ENCODE measurements around the gene PYGO2. TPM values are rescaled to one million over a fixed set of nuclear protein-coding genes. Genes with fewer than 3 reads are reported as not detected.

The PYGO2 gene
- total and polyA plus RNA-seq, 2 of the 8 experiments (the other 6 are each of a cell fraction or from before 2014, with no cell fraction given) = 31.0 to 31.6 TPM

- Histone ChIP-seq H3K14ac (ENCODE audit: insufficient read length) (no peak within 1 kb of the TSS), H4K8ac (ENCODE audit: extremely low read depth, insufficient read depth, low read length) (peak within 1 kb of the TSS; percentile 82; the same call in 1 of the 2 replicates), H3K4me3 (ENCODE audit: extremely low read depth in 1 of 4, insufficient read depth in 2 of 4, low read depth in 3 of 4, low read length in 4 of 4) (peak within 1 kb of the TSS; percentile 87 to 99 (median 96)), H3K79me2 (ENCODE audit: control insufficient read depth in 1 of 2, insufficient read depth in 2 of 2, low read length in 2 of 2) (peaks cover 4 to 58% of the 10 kb centered on the region in 2 experiments), H2AFZ (ENCODE audit: low read length) (no peak within 1 kb of the TSS), H2BK120ac (replicated peaks; ENCODE audit: low read depth, low read length) (peak within 1 kb of the TSS; percentile 4), H3K56ac (replicated peaks; ENCODE audit: insufficient read length, low read depth, low read length) (peak within 1 kb of the TSS; percentile 43), H3K27me3 (replicated peaks in 1 of 4; ENCODE audit: control insufficient read depth in 3 of 4, extremely low read depth in 1 of 4, insufficient read depth in 3 of 4, low read length in 3 of 4) (no peaks in the 10 kb centered on the region), H3K79me1 (ENCODE audit: low read depth, low read length) (peaks cover 3% of the 10 kb centered on the region; the same call in 1 of the 2 replicates), H3K4me1 (replicated peaks in 1 of 4; ENCODE audit: control insufficient read depth in 3 of 4, insufficient read depth in 4 of 4, low read length in 3 of 4) (peaks cover 0 to 6% (median 2%) of the 10 kb centered on the region in 4 experiments; a peak in 3 of 7 replicates), H3K27ac (ENCODE audit: low read depth, low read length) (peak within 1 kb of the TSS; percentile 88), H3K36me3 (ENCODE audit: control insufficient read depth in 2 of 4, insufficient read depth in 4 of 4, low read length in 3 of 4) (peaks cover 14 to 37% (median 26%) of the 10 kb centered on the region in 4 experiments), H3K4ac (replicated peaks; ENCODE audit: insufficient read length, low read depth, low read length) (peak within 1 kb of the TSS; percentile 93), H3K9me3 (ENCODE audit: insufficient read depth in 2 of 2, low read depth in 1 of 2, low read length in 1 of 2) (no peaks in the 10 kb centered on the region), H2BK20ac (ENCODE audit: low read length) (no peak within 1 kb of the TSS), H3K9ac (replicated peaks in 1 of 4; ENCODE audit: extremely low read depth in 1 of 4, low read depth in 3 of 4, low read length in 3 of 4) (peak within 1 kb of the TSS; percentile 78 to 97 (median 88)), H2BK5ac (ENCODE audit: low read depth, low read length) (peak within 1 kb of the TSS; percentile 86), H3K23ac (ENCODE audit: insufficient read length) (no peak within 1 kb of the TSS), H4K20me1 (replicated peaks in 1 of 2; ENCODE audit: control insufficient read depth in 1 of 2, insufficient read depth in 2 of 2, low read length in 2 of 2) (peaks cover 6 to 8% of the 10 kb centered on the region in 2 experiments), H2AK5ac (ENCODE audit: low read depth, low read length) (peak within 1 kb of the TSS; percentile 44), H4K91ac (replicated peaks; ENCODE audit: insufficient read length, low read length) (peak within 1 kb of the TSS; percentile 58), H3K4me2 (ENCODE audit: insufficient read depth in 1 of 2, low read depth in 2 of 2, low read length in 2 of 2) (peak within 1 kb of the TSS; percentile 86 to 93), H2BK12ac (ENCODE audit: low read depth, low read length) (peak within 1 kb of the TSS; percentile 51), H2BK15ac (ENCODE audit: low read length) (no peak within 1 kb of the TSS; the same call in 1 of the 2 replicates), H3K23me2 (ENCODE audit: low read depth, low read length) (peaks cover 5% of the 10 kb centered on the region), H3K18ac (ENCODE audit: extremely low read depth, low read length) (peak within 1 kb of the TSS; percentile 34), H4K5ac (ENCODE audit: insufficient read length, low read depth, low read length) (peak within 1 kb of the TSS; percentile 7)
- FAIRE-seq = peak; percentile 86
- 1% methylated on average over 26 of the region's 26 CpGs; no CpG with 5 or more reads in 1 of the 2 experiments for whole genome bisulfite sequencing, 2 experiments (ENCODE audit: extremely low coverage in 1 of 2, insufficient coverage in 1 of 2, insufficient read length in 1 of 2, insufficient replicate concordance in 2 of 2, low coverage in 1 of 2, low lambda C conversion rate in 2 of 2, missing lambda C conversion rate in 1 of 2)
- DNase-seq (ENCODE audit: low read depth in 1 of 2, low spot score in 2 of 2) = peak; percentile 93 to 98
- POLR2A ChIA-PET (ENCODE audit: partially characterized antibody) = interaction anchor here (0.7 to 42.8 kb wide), 13 partner anchors 11 to 211 kb away, joined by 3 to 702 read pairs (median 6); partner anchors contain the start of genes CKS1B, EFNA4, LENEP and PBXIP1
- CTCF ChIA-PET (ENCODE audit: partially characterized antibody) = interaction anchor here (0.6 to 20.6 kb wide), 19 partner anchors 9 to 772 kb away, joined by 3 to 334 read pairs (median 4); partner anchors contain the start of genes LENEP, PBXIP1 and SHC1
- TF ChIP-seq TEAD4 (IDR thresholded peaks at IDR 0.05; ENCODE audit: low read depth, low read length) = no peak
- no peak for TF ChIP-seq NRF1 (IDR thresholded peaks at IDR 0.05; ENCODE audit: low read depth, low read length)
- TF ChIP-seq POU5F1 (IDR thresholded peaks at IDR 0.05; ENCODE audit: low read depth, low read length) = peak; percentile 51; the same call in 1 of the 2 replicates
- peak; percentile 85; the same call in 1 of the 2 replicates for TF ChIP-seq TCF12 (IDR thresholded peaks at IDR 0.05; ENCODE audit: low read depth, low read length)
- peak; percentile 97 for TF ChIP-seq CHD2 (IDR thresholded peaks at IDR 0.05; ENCODE audit: low read length)
- peak; percentile 53; the same call in 1 of the 2 replicates for TF ChIP-seq POLR2AphosphoS5 (IDR thresholded peaks at IDR 0.05; ENCODE audit: low read depth, low read length)
- TF ChIP-seq SP2 (IDR thresholded peaks at IDR 0.05; ENCODE audit: low read length) = peak; percentile 98
- peak; percentile 82 for TF ChIP-seq TBP (IDR thresholded peaks at IDR 0.05; ENCODE audit: low read depth, low read length)
- peak; percentile 91 for TF ChIP-seq TAF1 (IDR thresholded peaks at IDR 0.05; ENCODE audit: low read depth, low read length)
- TF ChIP-seq KDM1A (IDR thresholded peaks at IDR 0.05; ENCODE audit: borderline replicate concordance, low read length) = no peak
- 0 out of 2 replicates have a peak, but pooled peaks have one; percentile 45 for TF ChIP-seq KDM5A (IDR thresholded peaks at IDR 0.05; ENCODE audit: low read length)
- no peak for TF ChIP-seq KDM4A (IDR thresholded peaks at IDR 0.05; ENCODE audit: low read depth, low read length, severe bottlenecking)
These were observed 21.5 kb upstream of the PYGO2 start, which contains the start of gene FLAD1 for GRCh38 chr1:154982897-154983648. FLAD1 (plus strand) TSS chr1:154983344; CDS start chr1:154983695, 351 bp downstream.

All from H1 (cell line).